ENCODE measurements around the gene PTPRK. TPM values are rescaled to one million over a fixed set of nuclear protein-coding genes. Genes with fewer than 3 reads are reported as not detected.

The PTPRK gene
- total RNA-seq, 1 experiment from 2014 or later = 265 TPM

DNA sequence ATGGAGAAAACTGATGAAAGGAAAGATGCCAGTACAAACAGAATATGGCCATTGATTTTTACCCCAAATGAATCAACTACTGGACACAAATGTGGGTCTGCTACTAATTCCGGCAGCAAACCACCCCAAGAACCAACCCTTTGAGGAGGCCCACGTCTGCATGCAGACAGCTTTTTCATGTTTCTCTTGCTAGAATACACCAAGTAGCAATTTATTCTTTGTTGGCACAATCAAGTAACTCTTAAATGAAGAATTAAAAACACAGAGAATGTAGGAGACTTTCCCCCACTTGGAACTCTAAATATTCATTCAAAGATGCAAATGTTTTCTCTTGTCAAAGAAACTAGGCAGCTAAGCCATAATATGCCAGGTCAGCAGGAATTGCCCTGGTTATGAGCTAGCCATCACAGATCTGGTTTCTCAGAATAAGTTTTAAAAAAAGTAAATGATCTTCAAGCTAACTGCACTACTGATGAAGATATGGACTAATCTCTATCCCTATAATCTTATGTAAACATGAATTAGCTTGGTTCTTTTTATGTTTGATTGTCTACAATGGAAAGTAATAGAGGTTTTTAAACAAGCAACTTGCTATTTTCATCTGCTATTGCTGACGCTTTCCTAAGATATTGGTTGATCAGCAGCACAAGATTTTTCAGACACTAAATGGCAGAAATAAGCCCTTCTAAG, 456.4 kb downstream of the PTPRK start:
- no TSS peak for BruUV-seq (replicated peaks)
- intact Hi-C loops (cut with micrococcal nuclease; ENCODE audit: unreplicated experiment) = no loop called here
- DNase-seq = no peak
- TF ChIP-seq, protein P1, sequence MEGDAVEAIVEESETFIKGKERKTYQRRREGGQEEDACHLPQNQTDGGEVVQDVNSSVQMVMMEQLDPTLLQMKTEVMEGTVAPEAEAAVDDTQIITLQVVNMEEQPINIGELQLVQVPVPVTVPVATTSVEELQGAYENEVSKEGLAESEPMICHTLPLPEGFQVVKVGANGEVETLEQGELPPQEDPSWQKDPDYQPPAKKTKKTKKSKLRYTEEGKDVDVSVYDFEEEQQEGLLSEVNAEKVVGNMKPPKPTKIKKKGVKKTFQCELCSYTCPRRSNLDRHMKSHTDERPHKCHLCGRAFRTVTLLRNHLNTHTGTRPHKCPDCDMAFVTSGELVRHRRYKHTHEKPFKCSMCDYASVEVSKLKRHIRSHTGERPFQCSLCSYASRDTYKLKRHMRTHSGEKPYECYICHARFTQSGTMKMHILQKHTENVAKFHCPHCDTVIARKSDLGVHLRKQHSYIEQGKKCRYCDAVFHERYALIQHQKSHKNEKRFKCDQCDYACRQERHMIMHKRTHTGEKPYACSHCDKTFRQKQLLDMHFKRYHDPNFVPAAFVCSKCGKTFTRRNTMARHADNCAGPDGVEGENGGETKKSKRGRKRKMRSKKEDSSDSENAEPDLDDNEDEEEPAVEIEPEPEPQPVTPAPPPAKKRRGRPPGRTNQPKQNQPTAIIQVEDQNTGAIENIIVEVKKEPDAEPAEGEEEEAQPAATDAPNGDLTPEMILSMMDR (IDR thresholded peaks at IDR 0.05; ENCODE audit: unreplicated experiment) = no peak
- no peak overlapping the region for H3K27ac Mint-ChIP-seq (ENCODE audit: unreplicated experiment)
- peaks cover 19% of the 10 kb centered on the region for H3K36me3 Mint-ChIP-seq (ENCODE audit: insufficient read depth, unreplicated experiment)
- H3K27me3 Mint-ChIP-seq (ENCODE audit: unreplicated experiment) = no peaks in the 10 kb centered on the region
- no peaks in the 10 kb centered on the region for H3K9me3 Mint-ChIP-seq (ENCODE audit: low read depth, unreplicated experiment)
- no peak overlapping the region for H3K4me3 Mint-ChIP-seq (ENCODE audit: low read depth, unreplicated experiment)
- CTCF ChIA-PET = interaction anchor here (1.3 kb wide), 1 partner anchor 8 kb away, joined by 3 read pairs; no protein-coding TSS in a partner anchor
- H3K4me1 Mint-ChIP-seq (ENCODE audit: low read depth, unreplicated experiment) = peaks cover 9% of the 10 kb centered on the region

- peak; percentile 21 for DNase-seq
- H3K27ac Mint-ChIP-seq (ENCODE audit: unreplicated experiment) = no peak overlapping the region
Measured at GRCh38 chr6:128062882-128063603, 457.4 kb downstream of the PTPRK start.

DNA sequence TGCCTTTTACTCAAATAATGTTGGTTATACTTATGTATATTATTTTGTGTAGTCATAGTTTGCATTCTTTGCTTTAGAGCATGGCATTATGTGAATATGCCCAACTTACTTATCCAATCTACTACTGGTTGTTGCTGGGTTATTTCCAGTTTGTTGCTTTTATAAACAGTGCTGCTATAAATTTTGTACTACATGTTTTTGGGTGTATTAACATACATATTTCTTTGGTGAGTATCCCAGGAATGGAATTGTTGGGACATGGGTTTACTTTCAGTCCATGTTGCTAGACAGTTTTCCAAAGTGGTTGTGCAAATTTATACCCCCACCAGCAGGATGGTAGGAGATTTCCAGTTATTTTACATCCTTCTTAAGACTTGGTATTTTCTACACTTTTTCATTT, 462.5 kb downstream of the PTPRK start:
- intact Hi-C loops (cut with micrococcal nuclease; ENCODE audit: unreplicated experiment) = no loop called here
- H3K27me3 Mint-ChIP-seq (ENCODE audit: unreplicated experiment) = no peaks in the 10 kb centered on the region
- no peak overlapping the region for H3K27ac Mint-ChIP-seq (ENCODE audit: unreplicated experiment)
- peaks cover 31% of the 10 kb centered on the region for H3K36me3 Mint-ChIP-seq (ENCODE audit: insufficient read depth, unreplicated experiment)
- H3K4me3 Mint-ChIP-seq (ENCODE audit: low read depth, unreplicated experiment) = no peak overlapping the region
- TF ChIP-seq, protein P1 (IDR thresholded peaks at IDR 0.05; ENCODE audit: unreplicated experiment) = no peak
- no peak for DNase-seq
- CTCF ChIA-PET = no interaction called here
- BruUV-seq (replicated peaks) = no TSS peak
- no peaks in the 10 kb centered on the region for H3K9me3 Mint-ChIP-seq (ENCODE audit: low read depth, unreplicated experiment)
- H3K4me1 Mint-ChIP-seq (ENCODE audit: low read depth, unreplicated experiment) = peaks cover 3% of the 10 kb centered on the region

More at GRCh38 chr6:128062882-128063603, 457.4 kb downstream of the PTPRK start:
- Mint-ChIP-seq H3K9me3 (ENCODE audit: low read depth, unreplicated experiment) (no peaks in the 10 kb centered on the region), H3K27me3 (ENCODE audit: unreplicated experiment) (no peaks in the 10 kb centered on the region), H3K4me3 (ENCODE audit: low read depth, unreplicated experiment) (no peak overlapping the region), H3K4me1 (ENCODE audit: low read depth, unreplicated experiment) (peaks cover 9% of the 10 kb centered on the region), H3K36me3 (ENCODE audit: insufficient read depth, unreplicated experiment) (peaks cover 19% of the 10 kb centered on the region)
- intact Hi-C loops (cut with micrococcal nuclease; ENCODE audit: unreplicated experiment) = no loop called here
- CTCF ChIA-PET = interaction anchor here (0.5 to 1.3 kb wide), 5 partner anchors 9 to 524 kb away, joined by 3 to 5 read pairs (median 3); no protein-coding TSS in a partner anchor
- BruUV-seq (replicated peaks) = no TSS peak
- TF ChIP-seq, protein P1 (IDR thresholded peaks at IDR 0.05; ENCODE audit: unreplicated experiment) = no peak

- no peaks in the 10 kb centered on the region for H3K4me1 Mint-ChIP-seq (ENCODE audit: low read depth, unreplicated experiment)
- CTCF ChIA-PET = no interaction called here
Measured at GRCh38 chr6:128057541-128057940, 462.9 kb downstream of the PTPRK start.

More at GRCh38 chr6:128057541-128057940, 462.9 kb downstream of the PTPRK start:
- Mint-ChIP-seq H3K4me3 (ENCODE audit: low read depth, unreplicated experiment) (no peak overlapping the region), H3K27ac (ENCODE audit: unreplicated experiment) (no peak overlapping the region), H3K9me3 (ENCODE audit: low read depth, unreplicated experiment) (no peaks in the 10 kb centered on the region), H3K36me3 (ENCODE audit: insufficient read depth, unreplicated experiment) (peaks cover 32% of the 10 kb centered on the region), H3K27me3 (ENCODE audit: unreplicated experiment) (no peaks in the 10 kb centered on the region)
- no peak for DNase-seq
- TF ChIP-seq, protein P1 (IDR thresholded peaks at IDR 0.05; ENCODE audit: unreplicated experiment) = no peak
- intact Hi-C loops (cut with micrococcal nuclease; ENCODE audit: unreplicated experiment) = no loop called here
- BruUV-seq (replicated peaks) = no TSS peak
